Fibroblast of the aortic adventitia (primary cell): ENCODE measurements around the gene EXD3. TPM values are rescaled to one million over a fixed set of nuclear protein-coding genes. Genes with fewer than 3 reads are reported as not detected.

Experiments
- DNase-seq: peaks from one replicate; pipeline ENCODE4 v3.0.0-alpha.2; 2010; ENCODE audit warnings: low read depth
- H3K4me3 ChIP-seq: 2 replicates; pipeline ENCODE4 v1.5.1; 2011; ENCODE audit warnings: low read depth, mild to moderate bottlenecking, control low read depth, low read length, moderate library complexity
- total RNA-seq: library from RNA; depleted of rRNA; stranded (reverse); fragments of >200 nt; gene quantifications from 2 replicates; pipeline ENCODE4 v1.2.3, GENCODE V29; 2012; ENCODE audit warnings: low replicate concordance
- TF ChIP-seq, protein P1 (sequence below): IDR thresholded peaks from 2 replicates; pipeline ENCODE4 v1.5.1; 2011; ENCODE audit warnings: mild to moderate bottlenecking, low read length, control low read depth, inconsistent platforms; ENCODE audit not compliant: insufficient read depth

The EXD3 gene
- total RNA-seq, 1 donor, result 5.2 TPM

DNA sequence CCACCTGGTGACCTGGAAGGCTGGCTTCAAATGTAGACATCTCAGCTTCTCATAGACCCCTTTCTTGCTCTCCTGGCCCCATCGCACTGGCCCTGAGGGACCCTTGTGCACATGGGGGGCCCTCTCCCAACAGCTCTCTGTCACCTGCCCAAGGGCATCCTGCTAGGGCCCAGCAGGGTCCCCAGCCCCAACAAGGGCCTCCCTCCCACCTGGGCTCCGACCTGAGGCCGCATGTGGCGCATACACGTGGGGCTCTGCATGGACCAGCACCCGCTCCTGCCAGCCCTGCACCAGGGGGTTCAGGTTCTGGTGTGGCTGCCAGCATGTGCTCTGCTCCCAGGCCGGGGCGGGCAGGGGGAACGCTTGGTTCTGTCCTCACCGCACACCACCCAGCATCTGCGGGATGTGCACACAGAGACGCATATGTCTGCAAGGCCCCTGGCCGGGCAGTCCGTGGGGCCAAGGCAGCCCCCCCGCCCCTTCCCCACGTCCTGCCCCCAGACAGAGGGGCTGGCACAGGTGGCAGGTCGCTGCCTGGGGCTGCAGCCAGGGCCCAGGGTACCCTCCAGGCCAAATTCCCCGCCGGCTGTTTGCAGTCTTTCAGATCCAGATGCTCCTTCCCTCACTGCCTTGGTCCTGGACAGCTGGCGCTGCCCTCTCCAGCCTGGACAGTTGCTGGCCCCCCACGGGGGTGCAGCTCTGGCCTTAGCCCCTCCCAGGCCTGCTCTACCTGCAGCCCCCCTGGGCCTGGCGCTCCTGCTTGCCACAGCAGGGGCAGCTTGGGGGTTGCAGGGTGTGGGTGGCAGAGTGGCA, 103.0 kb downstream of the EXD3 start:
- TF ChIP-seq, protein P1, sequence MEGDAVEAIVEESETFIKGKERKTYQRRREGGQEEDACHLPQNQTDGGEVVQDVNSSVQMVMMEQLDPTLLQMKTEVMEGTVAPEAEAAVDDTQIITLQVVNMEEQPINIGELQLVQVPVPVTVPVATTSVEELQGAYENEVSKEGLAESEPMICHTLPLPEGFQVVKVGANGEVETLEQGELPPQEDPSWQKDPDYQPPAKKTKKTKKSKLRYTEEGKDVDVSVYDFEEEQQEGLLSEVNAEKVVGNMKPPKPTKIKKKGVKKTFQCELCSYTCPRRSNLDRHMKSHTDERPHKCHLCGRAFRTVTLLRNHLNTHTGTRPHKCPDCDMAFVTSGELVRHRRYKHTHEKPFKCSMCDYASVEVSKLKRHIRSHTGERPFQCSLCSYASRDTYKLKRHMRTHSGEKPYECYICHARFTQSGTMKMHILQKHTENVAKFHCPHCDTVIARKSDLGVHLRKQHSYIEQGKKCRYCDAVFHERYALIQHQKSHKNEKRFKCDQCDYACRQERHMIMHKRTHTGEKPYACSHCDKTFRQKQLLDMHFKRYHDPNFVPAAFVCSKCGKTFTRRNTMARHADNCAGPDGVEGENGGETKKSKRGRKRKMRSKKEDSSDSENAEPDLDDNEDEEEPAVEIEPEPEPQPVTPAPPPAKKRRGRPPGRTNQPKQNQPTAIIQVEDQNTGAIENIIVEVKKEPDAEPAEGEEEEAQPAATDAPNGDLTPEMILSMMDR, result no peak
- H3K4me3 ChIP-seq, result no peak overlapping the region
- DNase-seq, result no peak

DNA sequence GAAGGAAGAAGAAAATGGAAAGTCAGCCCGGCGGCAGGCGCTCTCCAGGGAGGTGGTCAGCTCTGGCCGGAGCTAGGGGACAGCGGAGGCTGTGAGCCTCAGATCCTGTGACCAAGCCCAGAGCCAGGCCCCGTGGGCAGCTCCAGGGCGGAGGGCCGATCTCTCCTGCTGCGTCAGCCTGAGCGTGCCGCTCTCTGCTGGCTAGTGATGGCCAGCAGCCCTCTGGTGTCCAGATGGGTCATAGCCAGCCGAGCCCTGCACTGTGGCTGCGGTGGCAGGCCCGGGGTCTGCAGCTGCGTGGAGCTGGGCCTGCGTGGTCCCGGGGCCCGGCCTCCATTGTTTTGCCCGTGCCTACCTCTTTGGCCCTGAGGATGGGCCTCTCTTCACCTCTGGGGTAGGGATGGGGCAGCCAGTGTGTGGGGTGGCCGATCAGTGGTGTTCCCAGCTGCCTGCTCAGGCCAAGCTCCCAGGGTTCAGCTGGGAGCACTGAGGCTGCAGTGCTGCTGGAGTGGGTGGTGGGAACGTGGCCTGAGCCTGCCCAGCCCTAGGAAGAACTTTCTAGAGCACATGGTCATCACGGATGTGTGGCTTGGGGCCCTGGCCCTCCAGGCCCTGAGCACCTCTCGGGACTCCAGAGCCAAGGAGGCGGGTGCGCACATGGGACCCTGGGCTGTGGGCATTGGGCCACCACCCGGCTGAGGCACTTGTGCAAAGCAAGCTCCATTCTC, 103.8 kb downstream of the EXD3 start:
- TF ChIP-seq, protein P1, result no peak
- no peak for DNase-seq
- no peak overlapping the region for H3K4me3 ChIP-seq

DNA sequence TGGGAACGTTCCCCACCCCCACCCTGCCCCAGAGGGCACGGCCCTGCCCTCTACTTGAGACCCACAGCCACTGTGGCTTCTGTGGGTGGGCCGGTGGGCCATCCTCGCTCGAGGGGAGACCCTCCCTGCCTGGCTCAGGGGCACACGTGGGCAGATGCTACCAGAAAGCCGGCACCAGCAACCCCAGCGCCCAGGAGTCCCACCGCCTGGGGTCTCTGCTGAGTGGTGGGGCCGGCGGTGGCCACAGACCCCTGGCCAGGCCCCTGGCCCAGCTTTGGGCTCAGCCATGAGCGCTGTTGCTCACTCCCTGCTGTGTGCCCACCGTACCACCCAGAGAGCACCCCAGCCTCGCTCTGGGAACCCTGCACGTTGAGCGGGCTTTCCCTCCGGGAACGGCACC, 104.4 kb downstream of the EXD3 start:
- H3K4me3 ChIP-seq, result no peak overlapping the region
- no peak for DNase-seq
- TF ChIP-seq, protein P1, result no peak

DNA sequence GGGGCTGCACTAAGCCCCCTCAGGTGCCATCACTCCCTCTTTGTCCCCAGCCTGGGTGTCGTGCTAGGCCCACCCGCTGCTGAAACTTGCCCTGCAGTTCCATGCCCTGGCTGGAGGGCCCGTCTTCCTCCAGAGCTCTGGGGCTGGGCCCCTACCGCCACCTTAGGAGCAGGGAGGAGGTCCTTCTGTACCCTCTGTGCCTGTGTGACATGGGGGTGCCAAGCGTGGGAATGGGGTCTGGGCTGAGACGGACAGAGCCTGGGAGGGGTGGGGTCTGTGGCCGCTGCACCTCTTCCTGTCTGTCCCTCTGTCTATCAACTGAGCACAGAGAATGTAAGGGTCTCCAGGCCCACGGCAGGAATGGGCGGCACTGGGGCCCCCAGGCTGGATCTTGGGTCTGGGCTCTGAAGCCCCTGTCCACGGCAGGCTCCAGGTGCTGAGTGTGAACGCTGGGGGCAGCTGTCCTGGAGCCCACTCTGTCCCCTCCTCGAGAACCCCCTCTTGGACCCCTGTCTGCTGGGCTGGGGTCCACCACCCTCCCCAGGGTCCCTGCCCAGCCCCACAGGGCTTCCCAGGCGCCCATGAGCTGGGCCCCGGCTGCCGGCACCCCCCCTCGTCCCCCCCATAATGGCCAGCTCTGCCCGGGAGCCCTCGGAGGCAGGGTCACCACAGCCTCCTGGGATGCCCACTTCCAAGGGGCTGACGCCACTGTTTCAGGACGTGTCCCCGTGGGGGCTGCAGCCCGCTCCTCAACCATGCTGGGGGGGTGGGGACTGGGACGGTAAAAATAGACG, 105.0 kb downstream of the EXD3 start:
- no peak overlapping the region for H3K4me3 ChIP-seq
- TF ChIP-seq, protein P1, result no peak
- no peak for DNase-seq

DNA sequence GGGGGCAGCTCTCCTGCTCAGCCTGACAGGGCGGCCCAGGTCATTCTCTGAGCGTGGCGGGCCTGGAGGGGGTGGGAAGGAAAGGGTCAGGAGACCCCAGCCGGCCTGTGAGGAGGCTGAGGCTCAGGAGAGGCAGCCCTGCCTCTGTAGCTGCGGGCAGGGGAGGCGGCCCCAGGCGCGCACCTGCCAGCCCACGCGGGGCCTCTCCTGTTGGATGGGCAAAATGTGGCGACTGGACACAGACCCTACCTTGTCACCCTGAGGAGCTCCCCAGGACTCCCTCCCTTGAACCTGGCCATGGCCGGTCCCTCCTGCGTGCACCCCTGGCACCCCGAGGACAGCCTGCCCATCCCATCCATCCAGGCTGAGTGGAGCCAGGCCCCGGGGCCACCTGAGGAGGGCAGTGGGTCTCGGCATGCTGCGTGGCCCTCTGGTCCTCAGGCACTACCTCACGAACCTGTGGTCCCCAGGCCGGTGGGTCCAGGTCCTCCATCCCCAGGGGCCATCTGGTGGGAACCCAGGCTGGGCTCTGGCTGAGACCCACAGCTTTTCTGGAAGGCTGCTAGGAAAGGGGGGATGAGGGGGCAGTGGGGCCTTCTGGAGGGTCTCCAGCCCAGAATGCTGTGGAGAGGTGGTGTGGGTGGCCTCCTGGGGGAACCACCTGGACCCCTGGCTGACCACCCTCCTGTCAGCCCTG, 105.8 kb downstream of the EXD3 start:
- TF ChIP-seq, protein P1, result no peak
- no peak overlapping the region for H3K4me3 ChIP-seq
- DNase-seq, result no peak
